GM12878 (cell line): ENCODE measurements around the gene SEM1. TPM values are rescaled to one million over a fixed set of nuclear protein-coding genes. Genes with fewer than 3 reads are reported as not detected.

Source experiments
- ATAC-seq: fragments of 200-7000 bp; cut with Tn5 transposase; 3 replicates; pipeline ENCODE4 v1.9.1; 2020; ENCODE audit warnings: mild to moderate bottlenecking, moderate library complexity
- BruUV-seq: library from RNA; stranded (reverse); fragments of 400-500 nt; replicated peaks from 2 replicates; lab custom pipeline; 2021; lab: Mats Ljungman, UMichigan
- CTCF ChIA-PET: fragments of 300-600 bp; sonication (Branson Sonifier 250); formaldehyde crosslinking; extraction: SDS; loops from one replicate; lab custom pipeline; 2021; ENCODE audit warnings: inconsistent platforms; lab: Yijun Ruan, JAX
- POLR2A ChIA-PET: fragments of 350-600 bp; formaldehyde crosslinking; extraction: SDS; loops from one replicate; lab custom pipeline; 2021; ENCODE audit warnings: inconsistent platforms; lab: Charles Lee
- RAD21 ChIA-PET: fragments of 300-600 bp; sonication (Branson Sonifier 250); formaldehyde crosslinking; loops from one replicate; lab custom pipeline; 2023; ENCODE audit warnings: antibody characterized with exemption; ENCODE audit not compliant: unreplicated experiment; lab: Charles Lee
- SMC1A ChIA-PET: fragments of 300-600 bp; sonication (Branson Sonifier 250); formaldehyde crosslinking; loops from one replicate; lab custom pipeline; 2023; ENCODE audit not compliant: unreplicated experiment, uncharacterized antibody; lab: Charles Lee
- DNase-seq: peaks from one replicate; pipeline ENCODE4 v3.0.0-alpha.2; 2011; ENCODE audit warnings: low read depth, low spot score
- FAIRE-seq: peaks from 3 replicates; lab custom pipeline; 2011; peaks lifted over from hg19 to GRCh38; lab: Jason Lieb, UNC
- H2AFZ ChIP-seq: 2 replicates; pipeline ENCODE4 v1.6.0; 2011; ENCODE audit warnings: low read depth, low read length, control low read depth; ENCODE audit not compliant: control insufficient read depth
- H3K27ac ChIP-seq: 2 replicates; pipeline ENCODE4 v1.5.1; 2011; ENCODE audit warnings: control low read depth; ENCODE audit not compliant: control insufficient read depth, insufficient read depth
- H3K27me3 ChIP-seq, 2 experiments: replicated peaks in 1 of 2; 2 replicates each; pipeline versions ENCODE4 v1.6.0 to v1.6.1; 2011; ENCODE audit warnings: low read length in 1 of 2; ENCODE audit not compliant: control insufficient read depth in 2 of 2, insufficient read depth in 2 of 2
- H3K36me3 ChIP-seq, 2 experiments: 2 replicates each; pipeline ENCODE4 v1.5.1; 2011; ENCODE audit warnings: low read length in 1 of 2; ENCODE audit not compliant: control insufficient read depth in 2 of 2, insufficient read depth in 2 of 2
- H3K4me1 ChIP-seq: 2 replicates; pipeline ENCODE4 v1.6.1; 2011; ENCODE audit warnings: mild to moderate bottlenecking, low read length, moderate library complexity, mixed read lengths; ENCODE audit not compliant: control insufficient read depth, insufficient read depth
- H3K4me2 ChIP-seq: 2 replicates; pipeline ENCODE4 v1.6.0; 2011; ENCODE audit warnings: control low read depth; ENCODE audit not compliant: control insufficient read depth, insufficient read depth
- H3K4me3 ChIP-seq: fragments of 200-600 bp; sonication (generic); 2 replicates; pipeline ENCODE4 v1.5.1; 2016
- H3K79me2 ChIP-seq: 2 replicates; pipeline ENCODE4 v1.6.0; 2011; ENCODE audit warnings: low read length; ENCODE audit not compliant: control insufficient read depth, insufficient read depth
- H3K9ac ChIP-seq: 2 replicates; pipeline ENCODE4 v1.8.0; 2011; ENCODE audit warnings: low read length, control low read depth, mixed read lengths; ENCODE audit not compliant: control insufficient read depth, insufficient read depth
- H3K9me3 ChIP-seq: replicated peaks from 3 replicates; pipeline ENCODE4 v1.5.1; 2011; ENCODE audit warnings: mild to moderate bottlenecking, low read length; ENCODE audit not compliant: control insufficient read depth, insufficient read depth
- H4K20me1 ChIP-seq: 2 replicates; pipeline ENCODE4 v1.6.0; 2011; ENCODE audit not compliant: control insufficient read depth, insufficient read depth
- BHLHE40 ChIP-seq, 2 experiments: fragments of 450-650 bp in 1 of 2; IDR thresholded peaks; 2 replicates each; pipeline ENCODE4 v1.6.1; 2011 to 2017; ENCODE audit warnings: low read depth in 2 of 2, borderline replicate concordance in 1 of 2, improper control_type of control experiment in 1 of 2, low read length in 1 of 2, mild to moderate bottlenecking in 1 of 2
- CTCF ChIP-seq, 3 experiments: IDR thresholded peaks in 2 of 3; conservative IDR thresholded peaks in 1 of 3; 2 replicates each; pipeline ENCODE4 v1.5.1; 2011; ENCODE audit warnings: low read depth in 3 of 3, low read length in 3 of 3, mild to moderate bottlenecking in 3 of 3, control low read depth in 2 of 3, moderate library complexity in 2 of 3, inconsistent platforms in 1 of 3, mixed read lengths in 1 of 3; ENCODE audit not compliant: control insufficient read depth in 2 of 3, insufficient read depth in 1 of 3; ENCODE audit errors: extremely low read depth in 1 of 3
- EGR1 ChIP-seq, 2 experiments: IDR thresholded peaks; 1 replicate in 1 of 2; 2 replicates in 1 of 2; pipeline ENCODE4 v1.6.1; 2011 to 2012; ENCODE audit warnings: low read depth in 2 of 2, low read length in 2 of 2, borderline replicate concordance in 1 of 2, mild to moderate bottlenecking in 1 of 2, moderate library complexity in 1 of 2
- FOS ChIP-seq: IDR thresholded peaks from 3 replicates; pipeline ENCODE4 v1.6.1; 2011; ENCODE audit warnings: borderline replicate concordance; ENCODE audit not compliant: insufficient read length; ENCODE audit errors: extremely low read depth
- GABPA ChIP-seq: IDR thresholded peaks from 2 replicates; pipeline ENCODE4 v1.6.1; 2014; ENCODE audit warnings: antibody characterized with exemption, low read depth, mild to moderate bottlenecking, inconsistent platforms
- HDAC2 ChIP-seq: fragments of 200-600 bp; sonication (generic); IDR thresholded peaks from 2 replicates; pipeline ENCODE4 v1.6.1; 2017
- KLF5 ChIP-seq: fragments of 450-650 bp; IDR thresholded peaks from 2 replicates; pipeline ENCODE4 v1.6.1; 2014; ENCODE audit warnings: mild to moderate bottlenecking; ENCODE audit not compliant: partially characterized antibody
- NFIC ChIP-seq: IDR thresholded peaks from 2 replicates; pipeline ENCODE4 v1.6.1; 2012; ENCODE audit warnings: low read depth, mild to moderate bottlenecking, inconsistent platforms, low read length, moderate library complexity
- STAT3 ChIP-seq: IDR thresholded peaks from 2 replicates; pipeline ENCODE4 v1.6.1; 2011; ENCODE audit warnings: low read depth, low read length, improper control_type of control experiment
- SUZ12 ChIP-seq: fragments of 200-600 bp; sonication (generic); IDR thresholded peaks from one replicate; pipeline ENCODE4 v1.6.1; 2018; ENCODE audit warnings: antibody characterized with exemption, mild to moderate bottlenecking; ENCODE audit not compliant: unreplicated experiment
- whole genome bisulfite sequencing: methylation state at CpG from one replicate; pipeline ENCODE4 v1.1.6; 2016; ENCODE audit warnings: low lambda C conversion rate; ENCODE audit not compliant: insufficient replicate concordance, insufficient coverage; ENCODE audit errors: missing lambda C conversion rate; 5-methylcytosine and 5-hydroxymethylcytosine counted together
- in situ Hi-C: fragments of 300-500 bp; cut with MboI; formaldehyde crosslinking; loops from 9 replicates; pipeline ENCODE4 v1.14.3; 2018; ENCODE audit warnings: mixed read lengths
- intact Hi-C: fragments of 100-400 bp; cut with micrococcal nuclease; formaldehyde crosslinking; loops from one replicate; pipeline ENCODE4 v1.14.2; 2022; ENCODE audit not compliant: unreplicated experiment
- polyA plus RNA-seq, 11 experiments: library from polyadenylated mRNA; depleted of rRNA in 4 of 11; unstranded in 6 of 11; stranded (reverse) in 5 of 11; fragments of >200 nt; fragmentation: Nextera tagmentation in 4 of 11; fragmentation: Illumina TruSeq in 1 of 11; extraction: Ambion mirVana in 4 of 11; extraction: Trizol in 1 of 11; gene quantifications; 1 replicate in 1 of 11; 2 replicates in 10 of 11; pipeline versions ENCODE4 v1.2.1 to v1.2.3, GENCODE V29; 2011 to 2016; ENCODE audit warnings: inconsistent platforms in 2 of 11, missing spikeins in 2 of 11, low read depth in 1 of 11
- total RNA-seq, 4 experiments: library from RNA; depleted of rRNA in 3 of 4; stranded (reverse); fragments of >200 nt in 3 of 4; fragmentation: Illumina TruSeq in 1 of 4; extraction: Trizol in 1 of 4; gene quantifications; 2 replicates each; pipeline versions ENCODE4 v1.2.1 to v1.2.3, GENCODE V29; 2013 to 2021
- TF ChIP-seq, protein P1 (sequence below): fragments of 150-350 bp; IDR thresholded peaks from 2 replicates; pipeline ENCODE4 v1.6.1; 2016; ENCODE audit warnings: low read depth, low read length

The SEM1 gene
- total and polyA plus RNA-seq, 10 of the 15 experiments (the other 5 are each of a cell fraction or from before 2014, with no cell fraction given) = 44.6 to 606 (median 356) TPM

- RAD21 ChIA-PET = no interaction called here
- Histone ChIP-seq H3K9ac (no peak overlapping the region), H3K4me1 (no peaks in the 10 kb centered on the region), H3K79me2 (peaks cover 7% of the 10 kb centered on the region), H3K27ac (no peak overlapping the region), H3K9me3 (no peaks in the 10 kb centered on the region), H3K27me3 (no peaks in the 10 kb centered on the region), H2AFZ (no peak overlapping the region), H4K20me1 (no peaks in the 10 kb centered on the region; the same call in 1 of the 2 replicates), H3K4me2 (no peak overlapping the region), H3K36me3 (no peaks in the 10 kb centered on the region; a peak in 2 of 4 replicates), H3K4me3 (no peak overlapping the region)
- TF ChIP-seq, protein P1, sequence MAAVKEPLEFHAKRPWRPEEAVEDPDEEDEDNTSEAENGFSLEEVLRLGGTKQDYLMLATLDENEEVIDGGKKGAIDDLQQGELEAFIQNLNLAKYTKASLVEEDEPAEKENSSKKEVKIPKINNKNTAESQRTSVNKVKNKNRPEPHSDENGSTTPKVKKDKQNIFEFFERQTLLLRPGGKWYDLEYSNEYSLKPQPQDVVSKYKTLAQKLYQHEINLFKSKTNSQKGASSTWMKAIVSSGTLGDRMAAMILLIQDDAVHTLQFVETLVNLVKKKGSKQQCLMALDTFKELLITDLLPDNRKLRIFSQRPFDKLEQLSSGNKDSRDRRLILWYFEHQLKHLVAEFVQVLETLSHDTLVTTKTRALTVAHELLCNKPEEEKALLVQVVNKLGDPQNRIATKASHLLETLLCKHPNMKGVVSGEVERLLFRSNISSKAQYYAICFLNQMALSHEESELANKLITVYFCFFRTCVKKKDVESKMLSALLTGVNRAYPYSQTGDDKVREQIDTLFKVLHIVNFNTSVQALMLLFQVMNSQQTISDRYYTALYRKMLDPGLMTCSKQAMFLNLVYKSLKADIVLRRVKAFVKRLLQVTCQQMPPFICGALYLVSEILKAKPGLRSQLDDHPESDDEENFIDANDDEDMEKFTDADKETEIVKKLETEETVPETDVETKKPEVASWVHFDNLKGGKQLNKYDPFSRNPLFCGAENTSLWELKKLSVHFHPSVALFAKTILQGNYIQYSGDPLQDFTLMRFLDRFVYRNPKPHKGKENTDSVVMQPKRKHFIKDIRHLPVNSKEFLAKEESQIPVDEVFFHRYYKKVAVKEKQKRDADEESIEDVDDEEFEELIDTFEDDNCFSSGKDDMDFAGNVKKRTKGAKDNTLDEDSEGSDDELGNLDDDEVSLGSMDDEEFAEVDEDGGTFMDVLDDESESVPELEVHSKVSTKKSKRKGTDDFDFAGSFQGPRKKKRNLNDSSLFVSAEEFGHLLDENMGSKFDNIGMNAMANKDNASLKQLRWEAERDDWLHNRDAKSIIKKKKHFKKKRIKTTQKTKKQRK = no peak
- TF ChIP-seq FOS = no peak
- intact Hi-C loops (no loop called here), in situ Hi-C loops (no loop called here)
- DNase-seq = no peak
- SMC1A ChIA-PET = interaction anchor here (1.1 kb wide), 1 partner anchor 18 kb away, joined by 3 read pairs; no protein-coding TSS in a partner anchor
- no peak for FAIRE-seq
- POLR2A ChIA-PET = no interaction called here
- ATAC-seq = no peak
- CTCF ChIA-PET = interaction anchor here (0.6 kb wide), 1 partner anchor 1385 kb away, joined by 3 read pairs; no protein-coding TSS in a partner anchor
- WGBS = 100% methylated on average over 4 of the region's 4 CpGs
- no TSS peak for BruUV-seq
These were observed 15.6 kb downstream of the SEM1 start for GRCh38 chr7:96694082-96694481.

- H3K36me3 ChIP-seq = no peaks in the 10 kb centered on the region; a peak in 2 of 4 replicates
- ChIA-PET POLR2A (no interaction called here), RAD21 (no interaction called here), CTCF (no interaction called here), SMC1A (no interaction called here)
- FAIRE-seq (no peak), DNase-seq (no peak), ATAC-seq (no peak)
- H3K4me1 ChIP-seq = no peaks in the 10 kb centered on the region
- 100% methylated on average over 1 of the region's 1 CpG for WGBS
- no peak overlapping the region for H2AFZ ChIP-seq
- H4K20me1 ChIP-seq = no peaks in the 10 kb centered on the region; the same call in 1 of the 2 replicates
- no peak overlapping the region for H3K9ac ChIP-seq
- peaks cover 4% of the 10 kb centered on the region; the same call in 1 of the 2 replicates for H3K79me2 ChIP-seq
- no peak overlapping the region for H3K4me3 ChIP-seq
- in situ Hi-C loops = no loop called here
- intact Hi-C loops = no loop called here
- no peaks in the 10 kb centered on the region for H3K9me3 ChIP-seq
- BruUV-seq = no TSS peak
- no peak overlapping the region for H3K4me2 ChIP-seq
- no peak overlapping the region for H3K27ac ChIP-seq
- H3K27me3 ChIP-seq = no peaks in the 10 kb centered on the region
- no peak for TF ChIP-seq SUZ12
- no peak for TF ChIP-seq STAT3
- no peak for TF ChIP-seq NFIC
- no peak for TF ChIP-seq EGR1 (IDR thresholded peaks at IDR 0.05; ENCODE audit: borderline replicate concordance in 1 of 2, low read depth in 2 of 2, low read length in 2 of 2)
- TF ChIP-seq HDAC2 = no peak
- TF ChIP-seq GABPA = no peak
- TF ChIP-seq KLF5 = no peak
- no peak for TF ChIP-seq BHLHE40 (IDR thresholded peaks at IDR 0.05; ENCODE audit: borderline replicate concordance in 1 of 2, low read depth in 2 of 2, low read length in 1 of 2)
- TF ChIP-seq CTCF (IDR thresholded peaks at IDR 0.05 in 2 of 3, conservative IDR thresholded peaks at IDR 0.05 in 1 of 3; ENCODE audit: control insufficient read depth in 2 of 3, extremely low read depth in 1 of 3, insufficient read depth in 1 of 3, low read depth in 3 of 3, low read length in 3 of 3) = no peak
These were observed 17.9 kb downstream of the SEM1 start for GRCh38 chr7:96691702-96692101.
